Esophagus squamous epithelium (tissue), 5 donors: ENCODE measurements around the gene PLA2R1. TPM values are rescaled to one million over a fixed set of nuclear protein-coding genes. Genes with fewer than 3 reads are reported as not detected.
"Not testable (repeated sequence)": the region's sequence is repeated elsewhere in the genome, so short reads cannot be mapped to it uniquely, and the experiment has no call there.

Experiments used
- DNase-seq: peaks from one replicate; lab custom pipeline; 2025; lab: John Stamatoyannopoulos, UW
- H3K27ac ChIP-seq, 4 donors: fragments of 200-600 bp; sonication (generic); one replicate each; pipeline ENCODE4 v1.5.1; 2016 to 2019; ENCODE audit warnings: mild to moderate bottlenecking in 1 of 4
- H3K27me3 ChIP-seq, 4 donors: fragments of 200-600 bp; sonication (generic); 1 replicate in 3 of 4; 2 replicates in 1 of 4; pipeline versions ENCODE4 v1.5.1 to v1.6.0; 2017 to 2021; ENCODE audit warnings: antibody characterized with exemption in 1 of 4
- H3K36me3 ChIP-seq, 3 donors: fragments of 200-600 bp; sonication (generic); one replicate each; pipeline ENCODE4 v1.5.1; 2016 to 2019
- H3K4me1 ChIP-seq, 3 donors: fragments of 200-600 bp; sonication (generic); one replicate each; pipeline ENCODE4 v1.5.1; 2017 to 2019
- H3K4me3 ChIP-seq, 4 donors: fragments of 200-600 bp; sonication (generic); 1 replicate in 3 of 4; 2 replicates in 1 of 4; pipeline ENCODE4 v1.5.1; 2016 to 2019; ENCODE audit warnings: mild to moderate bottlenecking in 2 of 4, moderate library complexity in 1 of 4
- H3K9me3 ChIP-seq, 3 donors: fragments of 200-600 bp; sonication (generic); one replicate each; pipeline ENCODE4 v1.5.1; 2016 to 2019
- CTCF ChIP-seq, 6 experiments: fragments of 450-650 bp in 4 of 6; fragments of 200-600 bp in 2 of 6; sonication (generic) in 2 of 6; IDR thresholded peaks; one replicate each; pipeline ENCODE4 v1.5.1; 2016 to 2019; ENCODE audit warnings: antibody characterized with exemption in 6 of 6, mild to moderate bottlenecking in 4 of 6, moderate library complexity in 4 of 6
- POLR2A ChIP-seq, 4 donors: fragments of 450-650 bp; IDR thresholded peaks; one replicate each; pipeline ENCODE4 v1.6.1; 2017; ENCODE audit warnings: antibody characterized with exemption in 4 of 4, mild to moderate bottlenecking in 4 of 4, moderate library complexity in 3 of 4
- WGBS, 2 donors: methylation state at CpG; one replicate each; pipeline ENCODE4 v1.1.5; 2018; 5-methylcytosine and 5-hydroxymethylcytosine counted together
- intact Hi-C: fragments of 100-400 bp; cut with DNase I; formaldehyde crosslinking; loops from one replicate; pipeline ENCODE4 v1.15.0; 2022
- total RNA-seq, 4 donors: library from RNA; depleted of rRNA; stranded (reverse); fragments of >200 nt; gene quantifications; one replicate each; pipeline ENCODE4 v1.1.0, GENCODE V29; 2016
- donor health status: DM: yes; HTN: yes; CAD: no.

The PLA2R1 gene
- total RNA-seq, 4 donors from 2014 or later = 9.2 to 18.9 (median 12.3) TPM

- Histone ChIP-seq H3K9me3 (no peaks in the 10 kb centered on the region), H3K4me1 (peaks cover 0 to 6% (median 0%) of the 10 kb centered on the region in 3 donors), H3K27me3 (no peaks in the 10 kb centered on the region), H3K27ac (no peak overlapping the region), H3K4me3 (no peak overlapping the region), H3K36me3 (peaks cover 0 to 50% (median 0%) of the 10 kb centered on the region in 3 donors)
- DNase-seq = no peak
- intact Hi-C loops = no loop called here
- whole genome bisulfite sequencing, 2 donors = 65 to 67% methylated on average over 6 of the region's 7 CpGs
- no peak for TF ChIP-seq CTCF (IDR thresholded peaks at IDR 0.05)
- no peak for TF ChIP-seq POLR2A (IDR thresholded peaks at IDR 0.05)
These were observed 90.9 kb downstream of the PLA2R1 start for GRCh38 chr2:159971365-159972152.

- H3K9me3 ChIP-seq, H3K4me3 ChIP-seq, H3K27me3 ChIP-seq, DNase-seq, H3K27ac ChIP-seq, H3K4me1 ChIP-seq, intact Hi-C loops: not testable (repeated sequence)
- peaks cover 0 to 56% (median 0%) of the 10 kb centered on the region in 3 donors for H3K36me3 ChIP-seq
- WGBS, 2 donors = 67 to 85% methylated on average over 1 of the region's 1 CpG
These were observed 91.9 kb downstream of the PLA2R1 start for GRCh38 chr2:159970548-159970947.

- H3K27ac ChIP-seq = no peak overlapping the region
- TF ChIP-seq POLR2A (IDR thresholded peaks at IDR 0.05) = no peak
- TF ChIP-seq CTCF (IDR thresholded peaks at IDR 0.05) = peak; percentile 14 to 68 (median 34)
- WGBS, 2 donors = 0 to 10% methylated on average over 2 of the region's 2 CpGs
- H3K4me1 ChIP-seq = peaks cover 0 to 6% (median 0%) of the 10 kb centered on the region in 3 donors
- H3K27me3 ChIP-seq = no peaks in the 10 kb centered on the region
- intact Hi-C loops = no loop called here
- no peaks in the 10 kb centered on the region for H3K9me3 ChIP-seq
- H3K4me3 ChIP-seq = no peak overlapping the region
- peaks cover 0 to 40% (median 0%) of the 10 kb centered on the region in 3 donors for H3K36me3 ChIP-seq
- no peak for DNase-seq
These were observed 94.0 kb downstream of the PLA2R1 start for GRCh38 chr2:159968279-159968900.

GRCh38 chr2:159963700-159964099 lies 98.7 kb downstream of the PLA2R1 start:
- H3K4me1 ChIP-seq = peaks cover 0 to 24% (median 17%) of the 10 kb centered on the region in 3 donors
- intact Hi-C loops = no loop called here
- no peaks in the 10 kb centered on the region for H3K27me3 ChIP-seq
- H3K27ac ChIP-seq = no peak overlapping the region
- TF ChIP-seq CTCF (IDR thresholded peaks at IDR 0.05) = no peak
- TF ChIP-seq POLR2A (IDR thresholded peaks at IDR 0.05) = no peak
- 77 to 89% methylated on average over 7 of the region's 7 CpGs for WGBS, 2 donors
- peaks cover 0 to 26% (median 0%) of the 10 kb centered on the region in 3 donors for H3K36me3 ChIP-seq
- no peak overlapping the region for H3K4me3 ChIP-seq
- no peaks in the 10 kb centered on the region for H3K9me3 ChIP-seq
- DNase-seq = no peak

GRCh38 chr2:159962513-159962912 lies 99.9 kb downstream of the PLA2R1 start:
- H3K27ac ChIP-seq, H3K9me3 ChIP-seq, DNase-seq, intact Hi-C loops, H3K27me3 ChIP-seq, H3K4me3 ChIP-seq: not testable (repeated sequence)
- Histone ChIP-seq H3K36me3 (peaks cover 0 to 37% (median 0%) of the 10 kb centered on the region in 3 donors), H3K4me1 (peaks cover 0 to 24% (median 17%) of the 10 kb centered on the region in 3 donors)

GRCh38 chr2:159961451-159961850 lies 101.0 kb downstream of the PLA2R1 start:
- Histone ChIP-seq H3K27me3 (no peaks in the 10 kb centered on the region), H3K9me3 (no peaks in the 10 kb centered on the region), H3K4me3 (no peak overlapping the region), H3K27ac (peak overlapping the region in 2 of 4 donors; percentile 40 to 58), H3K4me1 (peaks cover 0 to 24% (median 17%) of the 10 kb centered on the region in 3 donors), H3K36me3 (peaks cover 0 to 33% (median 0%) of the 10 kb centered on the region in 3 donors)
- no peak for DNase-seq
- intact Hi-C loops = no loop called here
- 56 to 58% methylated on average over 4 of the region's 4 CpGs for WGBS, 2 donors
- no peak for TF ChIP-seq POLR2A (IDR thresholded peaks at IDR 0.05)
- TF ChIP-seq CTCF (IDR thresholded peaks at IDR 0.05) = no peak
